T-helper 22 cell (primary cell): Measurements from ENCODE around the gene RBMS1.

ENCODE experiments used
- DNase-seq: peaks from one replicate; pipeline ENCODE4 v3.0.0-alpha.2; 2020; ENCODE audit warnings: low read depth

RBMS1 gene

GRCh38 chr2:160360089-160360757, 133.4 kb downstream of the RBMS1 start:
- no peak for DNase-seq

- DNase-seq, result no peak
These were observed 135.6 kb downstream of the RBMS1 start for GRCh38 chr2:160358046-160358445.

DNA sequence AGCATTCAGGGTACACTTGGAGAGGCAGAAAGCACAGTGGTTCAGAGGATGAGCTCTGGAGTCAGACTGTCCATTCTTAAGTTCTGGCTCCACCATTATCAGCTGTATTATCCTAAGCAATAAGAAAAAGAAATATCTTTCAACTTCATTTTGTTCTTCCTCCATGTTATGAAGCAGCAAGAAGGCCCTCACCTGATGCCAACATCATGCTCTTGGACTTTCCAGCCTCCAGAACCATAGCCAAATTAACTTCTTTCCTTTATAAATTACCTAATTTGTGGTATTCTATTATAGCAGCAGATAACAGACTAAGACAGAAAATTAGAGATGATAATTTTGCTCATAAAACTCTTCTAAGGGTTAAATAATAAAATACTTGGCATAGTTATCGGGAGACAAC, 137.1 kb downstream of the RBMS1 start:
- no peak for DNase-seq

DNA sequence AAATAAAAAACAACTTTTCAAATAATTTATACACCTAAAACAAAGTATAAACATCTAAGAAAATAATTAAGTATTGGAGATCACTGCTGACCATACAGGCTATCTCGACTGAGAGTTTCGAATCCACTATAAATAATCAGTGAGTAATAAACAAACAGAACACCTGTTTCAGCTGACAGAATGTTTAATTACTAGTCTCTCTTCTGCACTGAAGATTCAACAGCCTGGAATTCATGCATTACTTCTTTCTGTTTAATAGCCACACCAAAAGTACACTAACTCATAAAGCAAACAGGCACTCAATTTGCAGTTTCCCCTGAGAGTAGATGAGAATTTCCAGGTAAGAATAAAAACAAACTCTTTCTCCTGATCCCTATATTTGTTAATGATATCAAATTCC, 138.5 kb downstream of the RBMS1 start:
- DNase-seq, result no peak

- DNase-seq, result no peak
These were observed 138.9 kb downstream of the RBMS1 start for GRCh38 chr2:160354677-160355076.

DNA sequence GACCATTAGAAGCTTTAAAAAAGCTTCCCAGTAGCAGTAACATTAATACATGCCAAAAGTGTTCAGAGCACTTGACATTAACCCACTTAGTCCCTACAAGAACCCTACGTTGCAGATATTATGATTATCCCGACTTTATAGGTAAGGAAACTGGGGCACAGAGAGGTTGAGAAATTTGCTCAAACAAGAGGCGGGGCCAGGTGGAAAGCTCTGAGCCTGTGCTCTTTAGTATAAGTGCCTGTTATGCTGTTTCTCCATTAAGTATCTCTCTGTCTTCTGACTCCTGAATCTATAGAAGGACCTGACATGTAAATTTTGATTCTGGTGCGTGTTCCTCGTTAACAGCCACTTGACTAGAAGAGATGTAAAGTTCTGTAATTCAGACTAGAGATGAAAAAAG, 139.8 kb downstream of the RBMS1 start:
- DNase-seq, result no peak

- DNase-seq, result no peak
These were observed 140.4 kb downstream of the RBMS1 start for GRCh38 chr2:160353166-160353565.

DNA sequence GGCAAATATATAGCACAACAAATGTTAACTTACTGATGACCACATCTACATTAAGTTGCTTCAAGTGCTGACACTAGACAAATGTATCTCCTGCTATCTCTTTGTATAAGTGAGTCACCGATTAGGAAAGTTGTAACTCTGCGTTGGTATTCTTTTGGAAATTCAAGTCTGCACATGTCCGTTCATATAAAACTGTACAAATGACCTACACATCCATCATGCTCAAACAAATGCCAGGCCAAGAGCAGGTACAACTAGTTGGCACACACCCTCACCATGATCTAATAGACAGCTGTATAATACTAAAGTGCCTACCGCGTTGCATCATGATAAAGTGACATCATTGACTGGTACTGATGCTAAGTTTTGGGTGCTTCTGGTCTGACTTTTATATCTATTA, 141.1 kb downstream of the RBMS1 start:
- DNase-seq, result no peak

DNA sequence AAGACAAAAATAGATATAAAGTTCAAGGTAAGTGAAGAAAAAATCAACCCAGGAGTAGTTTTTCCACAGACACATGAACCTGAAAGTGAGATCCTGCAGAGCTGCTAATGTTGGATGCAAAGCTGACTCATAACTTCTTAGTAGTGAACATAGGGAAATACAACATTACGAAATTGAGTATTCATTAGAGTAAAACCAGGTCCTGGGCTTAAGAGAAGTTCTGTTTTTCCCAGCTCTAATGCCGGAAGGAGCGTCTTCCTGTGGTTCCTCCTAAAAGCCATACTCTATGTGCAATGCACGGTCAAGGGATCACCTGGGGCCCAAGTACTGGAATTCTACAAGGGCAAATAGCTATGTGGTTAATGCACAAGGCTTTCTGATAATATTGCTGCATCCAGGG, 141.7 kb downstream of the RBMS1 start:
- DNase-seq, result no peak

GRCh38 chr2:160349306-160349705, 144.3 kb downstream of the RBMS1 start:
- no peak for DNase-seq

- DNase-seq, result no peak
These were observed 146.2 kb downstream of the RBMS1 start for GRCh38 chr2:160347269-160347863.

GRCh38 chr2:160345071-160345764, 148.4 kb downstream of the RBMS1 start:
- no peak for DNase-seq

- no peak for DNase-seq
These were observed 150.2 kb downstream of the RBMS1 start for GRCh38 chr2:160343404-160343803.

GRCh38 chr2:160339726-160340125, 153.9 kb downstream of the RBMS1 start:
- DNase-seq, result no peak

DNA sequence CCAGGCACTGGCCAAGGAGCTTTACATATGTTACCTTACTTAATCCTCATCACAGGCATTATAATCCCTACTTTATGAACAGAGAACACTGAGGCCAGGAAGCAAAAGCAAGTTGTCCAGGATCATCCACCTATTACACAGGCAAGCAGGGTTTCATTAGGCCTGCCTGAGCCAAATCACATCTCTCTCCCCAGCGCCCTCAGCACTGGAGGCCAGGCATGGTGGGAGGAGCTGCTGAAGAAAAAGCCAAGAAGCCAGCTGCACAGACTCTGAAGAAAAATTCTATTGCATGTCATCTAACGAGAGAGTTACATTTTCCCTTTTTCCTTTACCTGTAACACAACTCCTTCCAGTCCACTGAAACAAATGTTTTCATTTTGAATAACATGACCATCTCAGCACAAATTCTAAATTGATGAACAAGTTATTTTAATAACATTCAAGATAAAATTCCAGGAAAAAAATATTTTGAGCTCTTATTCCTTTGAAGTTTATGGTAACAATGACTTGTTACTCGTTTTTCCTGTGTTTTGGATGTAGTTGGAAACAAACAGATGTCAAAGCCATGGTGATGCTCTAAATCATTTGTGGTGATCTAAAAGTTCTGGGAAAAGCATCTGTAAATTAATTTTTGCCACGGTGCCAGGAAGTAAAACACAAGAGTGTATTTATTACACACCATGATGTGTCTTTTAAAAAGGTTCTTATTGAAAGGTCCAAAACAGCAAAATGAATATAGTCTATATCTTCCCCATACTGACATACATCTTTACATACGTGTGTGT, 154.5 kb downstream of the RBMS1 start:
- DNase-seq, result no peak

GRCh38 chr2:160337728-160338127, 155.9 kb downstream of the RBMS1 start:
- no peak for DNase-seq

DNA sequence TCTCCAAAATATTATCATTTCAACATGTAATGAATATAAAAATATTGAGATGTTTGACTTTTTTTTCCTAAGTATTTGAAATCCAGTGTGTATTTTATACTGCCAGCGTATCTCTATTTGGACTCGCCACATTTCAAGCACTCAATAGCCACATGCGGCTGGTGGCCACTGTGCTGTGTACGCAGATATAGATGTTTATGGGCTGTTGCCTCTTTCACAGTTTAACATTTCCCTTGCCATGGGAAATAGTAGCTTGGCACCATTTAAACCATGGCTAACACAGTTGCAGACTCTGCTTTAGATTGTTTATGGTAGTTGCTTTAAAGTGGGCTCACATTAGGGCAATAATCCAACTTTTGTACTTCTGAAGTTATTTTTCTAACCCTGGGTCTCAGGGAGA, 157.0 kb downstream of the RBMS1 start:
- no peak for DNase-seq

DNA sequence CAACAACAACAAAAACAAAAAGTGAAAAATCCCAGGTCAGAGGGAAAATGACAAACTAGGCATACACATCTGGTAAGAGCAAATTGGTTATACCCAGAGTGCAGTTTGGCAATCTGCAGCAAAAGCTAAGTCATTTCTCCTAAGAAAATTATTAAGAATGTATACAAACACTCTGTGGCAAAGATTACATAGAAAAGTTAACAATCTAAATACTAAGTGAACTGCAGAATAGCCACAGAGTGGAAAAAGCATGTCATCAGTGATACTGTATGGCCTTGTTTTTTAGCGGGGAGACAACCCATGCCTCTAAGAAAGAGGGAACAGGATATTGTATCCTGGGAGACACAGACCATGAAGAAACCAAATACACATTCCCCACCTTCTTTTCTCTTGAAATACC, 157.5 kb downstream of the RBMS1 start:
- DNase-seq, result no peak

DNA sequence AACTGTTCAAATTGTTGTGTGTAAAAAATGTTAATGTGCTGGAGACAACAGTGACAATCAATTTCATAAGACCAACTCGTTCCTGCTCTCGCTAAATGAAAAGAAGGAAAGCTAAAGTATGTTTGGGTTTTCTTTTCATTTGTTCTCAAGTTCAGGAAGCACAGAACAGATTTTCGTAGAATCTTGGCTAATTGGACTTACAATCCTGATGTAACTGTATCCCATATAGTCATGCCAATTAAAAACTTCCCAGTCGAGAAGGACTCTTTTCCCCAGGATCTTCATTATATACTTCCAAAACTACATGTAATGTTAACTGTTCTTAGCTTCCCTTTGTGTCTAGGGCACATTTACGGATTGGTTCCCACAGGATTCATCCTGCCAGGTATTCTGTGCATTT, 158.2 kb downstream of the RBMS1 start:
- no peak for DNase-seq

- DNase-seq, result peak; percentile 6
These were observed 159.4 kb downstream of the RBMS1 start for GRCh38 chr2:160334028-160334741.

DNA sequence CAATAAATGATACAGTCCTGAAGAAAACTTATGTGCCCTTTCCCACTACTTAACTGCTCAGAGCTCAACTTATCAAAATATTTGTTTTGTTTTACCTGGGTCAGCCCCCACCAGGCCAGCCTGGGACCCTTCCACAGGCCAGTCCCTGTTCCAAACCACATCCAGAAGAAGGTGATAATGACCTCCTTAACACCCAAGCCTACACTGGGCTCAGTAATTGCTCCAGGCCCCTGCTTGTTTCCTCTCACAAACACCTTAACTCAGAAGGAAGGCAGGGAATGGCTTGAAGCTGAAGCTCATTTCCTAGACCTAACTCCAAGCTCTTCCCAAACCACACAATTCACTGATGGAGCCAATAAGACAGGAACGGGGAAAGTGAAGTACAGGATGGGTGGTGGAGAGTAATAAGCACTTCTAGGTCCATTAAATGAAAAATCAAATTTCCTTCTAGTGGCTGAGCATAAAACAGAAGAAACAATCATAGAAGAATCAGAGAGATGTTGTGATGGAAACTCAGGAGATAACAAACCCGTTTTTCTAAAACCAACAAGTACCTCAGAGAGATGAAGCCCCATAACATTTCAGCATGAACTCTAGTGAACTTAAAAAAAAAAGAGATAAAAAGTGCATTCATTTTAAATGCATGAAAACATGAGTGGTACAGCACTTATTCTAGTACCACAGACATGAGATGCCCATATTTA, 160.1 kb downstream of the RBMS1 start:
- DNase-seq, result no peak
